ENCODE data around the gene DNAJC12. TPM values are rescaled to one million over a fixed set of nuclear protein-coding genes. Genes with fewer than 3 reads are reported as not detected.

The DNAJC12 gene
- polyA plus RNA-seq, 1 experiment: 0.13 TPM

DNA sequence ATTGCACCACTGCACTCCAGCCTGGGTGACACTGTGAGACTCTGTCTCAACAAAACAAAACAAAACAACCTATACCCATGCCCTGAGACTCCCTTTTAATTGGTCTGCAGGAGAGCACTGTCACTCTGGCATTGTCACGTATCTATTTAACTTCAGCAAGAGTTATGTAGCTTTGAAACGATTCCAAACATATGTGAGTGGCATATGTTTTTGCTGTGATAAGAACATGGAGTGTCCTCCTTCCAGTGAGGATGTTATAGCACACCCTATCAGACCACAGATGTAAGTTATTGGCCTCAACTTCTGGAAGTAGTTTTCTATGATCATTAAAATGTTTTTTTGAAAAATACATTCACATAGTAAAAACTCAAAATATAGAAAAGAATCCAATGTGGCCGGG, 15.5 kb upstream of the DNAJC12 start:
- no peak for DNase-seq (ENCODE audit: low read depth)
- no peak overlapping the region for H3K4me3 ChIP-seq (ENCODE audit: low read depth, low read length)
- H3K27me3 ChIP-seq (ENCODE audit: control insufficient read depth, insufficient read depth, low read length): no peaks in the 10 kb centered on the region
- CTCF ChIA-PET: interaction anchor here (1.0 kb wide), 1 partner anchor 449 kb away, joined by 3 read pairs; no protein-coding TSS in a partner anchor
- no peaks in the 10 kb centered on the region for H3K36me3 ChIP-seq (ENCODE audit: control insufficient read depth, insufficient read depth, low read length)
- TF ChIP-seq, protein P1, sequence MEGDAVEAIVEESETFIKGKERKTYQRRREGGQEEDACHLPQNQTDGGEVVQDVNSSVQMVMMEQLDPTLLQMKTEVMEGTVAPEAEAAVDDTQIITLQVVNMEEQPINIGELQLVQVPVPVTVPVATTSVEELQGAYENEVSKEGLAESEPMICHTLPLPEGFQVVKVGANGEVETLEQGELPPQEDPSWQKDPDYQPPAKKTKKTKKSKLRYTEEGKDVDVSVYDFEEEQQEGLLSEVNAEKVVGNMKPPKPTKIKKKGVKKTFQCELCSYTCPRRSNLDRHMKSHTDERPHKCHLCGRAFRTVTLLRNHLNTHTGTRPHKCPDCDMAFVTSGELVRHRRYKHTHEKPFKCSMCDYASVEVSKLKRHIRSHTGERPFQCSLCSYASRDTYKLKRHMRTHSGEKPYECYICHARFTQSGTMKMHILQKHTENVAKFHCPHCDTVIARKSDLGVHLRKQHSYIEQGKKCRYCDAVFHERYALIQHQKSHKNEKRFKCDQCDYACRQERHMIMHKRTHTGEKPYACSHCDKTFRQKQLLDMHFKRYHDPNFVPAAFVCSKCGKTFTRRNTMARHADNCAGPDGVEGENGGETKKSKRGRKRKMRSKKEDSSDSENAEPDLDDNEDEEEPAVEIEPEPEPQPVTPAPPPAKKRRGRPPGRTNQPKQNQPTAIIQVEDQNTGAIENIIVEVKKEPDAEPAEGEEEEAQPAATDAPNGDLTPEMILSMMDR (IDR thresholded peaks at IDR 0.05; ENCODE audit: insufficient read depth, low read depth, low read length): no peak
- POLR2A ChIA-PET: no interaction called here

DNA sequence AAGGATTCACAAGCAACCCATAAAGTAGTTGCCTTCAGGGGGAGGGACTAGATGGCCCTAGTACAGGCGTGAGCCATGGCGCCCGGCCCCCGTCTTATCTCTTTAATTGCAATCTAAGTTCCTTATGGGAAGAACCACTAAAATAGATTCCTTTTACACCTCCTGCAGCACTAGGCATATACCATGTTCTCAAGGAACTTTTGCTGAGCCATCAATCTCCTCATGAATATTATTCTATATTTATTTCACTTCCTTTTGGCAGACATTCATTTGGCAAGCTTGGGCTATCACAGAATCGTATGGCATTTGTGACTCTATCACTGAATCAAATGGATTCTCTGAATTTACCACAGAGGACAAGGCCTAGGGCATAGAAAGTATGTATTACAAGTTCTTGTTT, 14.8 kb upstream of the DNAJC12 start:
- TF ChIP-seq, protein P1 (IDR thresholded peaks at IDR 0.05; ENCODE audit: insufficient read depth, low read depth, low read length): no peak
- Histone ChIP-seq H3K27me3 (ENCODE audit: control insufficient read depth, insufficient read depth, low read length) (no peaks in the 10 kb centered on the region), H3K4me3 (ENCODE audit: low read depth, low read length) (no peak overlapping the region), H3K36me3 (ENCODE audit: control insufficient read depth, insufficient read depth, low read length) (no peaks in the 10 kb centered on the region)
- DNase-seq (ENCODE audit: low read depth): no peak
- POLR2A ChIA-PET: no interaction called here
- CTCF ChIA-PET: no interaction called here

DNA sequence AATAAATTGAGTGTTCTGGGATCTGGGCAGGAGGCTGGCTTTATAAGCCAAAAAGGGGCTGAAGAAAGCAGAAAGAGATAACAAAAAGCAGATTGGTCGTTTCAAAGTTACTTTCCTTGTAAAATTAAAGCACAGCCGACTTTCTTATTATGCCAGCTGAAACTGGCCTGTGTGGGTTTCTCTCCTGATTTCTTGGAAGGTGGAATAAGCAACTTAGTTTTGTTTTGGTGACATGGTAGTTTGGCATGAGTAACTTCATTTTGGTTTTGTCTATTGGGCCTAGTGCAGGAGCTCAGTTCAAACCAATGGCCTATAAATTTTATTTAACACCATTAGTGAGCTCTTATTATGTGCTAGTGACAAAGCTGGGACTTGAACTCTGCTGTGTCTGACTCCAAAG, 13.2 kb upstream of the DNAJC12 start:
- ChIA-PET CTCF (interaction anchor here (0.6 to 0.9 kb wide), 2 partner anchors 31 to 364 kb away, joined by 3 read pairs; no protein-coding TSS in a partner anchor), POLR2A (no interaction called here)
- Histone ChIP-seq H3K4me3 (ENCODE audit: low read depth, low read length) (no peak overlapping the region), H3K27me3 (ENCODE audit: control insufficient read depth, insufficient read depth, low read length) (no peaks in the 10 kb centered on the region), H3K36me3 (ENCODE audit: control insufficient read depth, insufficient read depth, low read length) (no peaks in the 10 kb centered on the region)
- TF ChIP-seq, protein P1 (IDR thresholded peaks at IDR 0.05; ENCODE audit: insufficient read depth, low read depth, low read length): no peak
- no peak for DNase-seq (ENCODE audit: low read depth)

DNA sequence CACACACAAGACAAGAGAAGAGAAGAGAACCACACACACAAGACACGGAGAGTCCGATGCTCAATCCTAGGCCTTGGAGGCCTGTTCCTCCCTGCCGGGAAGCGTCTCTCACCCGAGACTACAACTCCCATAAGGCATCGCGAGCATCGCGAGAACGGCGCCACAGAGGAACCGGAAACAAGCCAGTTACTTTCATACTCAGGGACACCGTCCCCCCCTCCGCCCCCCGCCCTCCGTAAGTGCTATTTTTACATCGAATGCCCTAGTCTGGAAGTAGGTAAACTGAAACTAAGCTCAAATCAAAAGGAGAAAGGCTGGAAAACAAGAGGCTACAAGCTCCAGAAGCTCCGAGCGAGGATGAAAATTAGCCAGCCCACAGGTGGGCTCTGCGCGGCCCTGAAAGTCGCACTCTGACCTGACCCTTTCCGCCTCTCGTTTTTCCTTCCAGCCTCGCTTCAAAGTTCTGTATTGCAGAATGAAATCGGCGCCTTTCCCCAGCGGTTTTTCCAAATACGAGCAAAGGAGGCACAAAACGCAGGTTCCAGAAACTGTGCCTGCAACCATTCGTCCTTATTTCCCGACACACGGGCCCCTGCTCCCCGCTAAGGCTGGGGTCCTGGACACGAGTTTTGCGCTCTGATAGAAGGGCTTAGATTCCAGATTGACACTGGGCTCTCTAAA, 11.5 kb upstream of the DNAJC12 start:
- no peaks in the 10 kb centered on the region for H3K36me3 ChIP-seq (ENCODE audit: control insufficient read depth, insufficient read depth, low read length)
- peak; percentile 72 for DNase-seq (ENCODE audit: low read depth)
- ChIA-PET POLR2A (no interaction called here), CTCF (interaction anchor here (1.5 kb wide), 1 partner anchor 307 kb away, joined by 3 read pairs; no protein-coding TSS in a partner anchor)
- H3K4me3 ChIP-seq (ENCODE audit: low read depth, low read length): peak overlapping the region; percentile 56
- TF ChIP-seq, protein P1 (IDR thresholded peaks at IDR 0.05; ENCODE audit: insufficient read depth, low read depth, low read length): no peak
- H3K27me3 ChIP-seq (ENCODE audit: control insufficient read depth, insufficient read depth, low read length): no peaks in the 10 kb centered on the region

DNA sequence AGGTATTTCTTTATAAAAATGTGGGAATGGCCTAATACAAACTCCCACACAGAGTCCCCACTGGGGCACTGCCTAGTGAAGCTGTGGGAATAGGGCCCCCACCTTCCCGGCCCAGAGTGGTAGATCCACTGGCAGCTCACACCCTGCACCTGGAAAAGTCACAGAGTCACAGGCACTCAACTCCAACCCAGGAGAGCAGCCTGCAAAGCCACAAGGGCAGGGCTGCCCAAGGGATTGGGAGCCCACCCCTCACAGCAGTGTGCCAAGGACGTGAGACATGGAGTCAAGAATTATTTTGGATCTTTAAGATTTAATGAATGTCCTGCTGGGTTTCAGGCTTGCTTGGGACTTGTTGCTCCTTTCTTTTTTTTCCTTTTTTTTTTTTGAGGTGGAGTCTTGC, 5.3 kb upstream of the DNAJC12 start:
- DNase-seq (ENCODE audit: low read depth): no peak
- Histone ChIP-seq H3K4me3 (ENCODE audit: low read depth, low read length) (no peak overlapping the region), H3K36me3 (ENCODE audit: control insufficient read depth, insufficient read depth, low read length) (no peaks in the 10 kb centered on the region), H3K27me3 (ENCODE audit: control insufficient read depth, insufficient read depth, low read length) (no peaks in the 10 kb centered on the region)
- TF ChIP-seq, protein P1 (IDR thresholded peaks at IDR 0.05; ENCODE audit: insufficient read depth, low read depth, low read length): no peak
- ChIA-PET CTCF (no interaction called here), POLR2A (no interaction called here)

Data from BJ (cell line).